Measurements from ENCODE around the gene STOX2.

GRCh38 chr4:183857040-183857439, 48.1 kb upstream of the STOX2 start:
- no peak for TF ChIP-seq CTCF (IDR thresholded peaks at IDR 0.05; ENCODE audit: low read depth, low read length)
- TF ChIP-seq EZH2phosphoT487 (IDR thresholded peaks at IDR 0.05; ENCODE audit: low read depth): no peak

All from OCI-LY3 (cell line).